ENCODE results near the gene ANKRD13C. TPM values are rescaled to one million over a fixed set of nuclear protein-coding genes. Genes with fewer than 3 reads are reported as not detected.

The ANKRD13C gene
- polyA plus RNA-seq, 1 donor (not counting 4 experiments of a cell fraction or from before 2014, with no cell fraction given): 13.4 TPM

DNA sequence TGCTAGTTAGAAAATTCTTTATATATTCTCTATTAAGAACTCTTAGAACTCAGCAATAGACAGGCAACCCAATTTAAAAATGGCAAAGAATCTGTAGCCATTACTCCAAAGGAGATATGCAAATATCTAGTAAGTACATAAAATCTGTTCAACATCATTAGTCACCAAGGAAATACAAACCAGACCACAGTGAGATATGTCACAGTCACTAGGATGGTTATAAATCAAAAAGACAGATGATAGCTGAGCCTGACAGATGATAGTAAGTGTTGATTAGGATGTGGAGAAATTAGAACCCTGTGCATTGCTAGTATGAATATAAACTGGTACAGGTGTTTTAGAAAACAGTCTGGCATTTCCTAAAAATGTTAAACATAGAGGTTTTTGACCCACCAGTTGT is 106.8 kb downstream of the ANKRD13C start:
- FAIRE-seq: no peak
- H3K4me3 ChIP-seq (ENCODE audit: control insufficient read depth in 2 of 3, extremely low read depth in 1 of 3, insufficient read depth in 2 of 3, low read depth in 1 of 3, low read length in 3 of 3): no peak overlapping the region
- dilution Hi-C loops (cut with MboI; ENCODE audit: extremely low pct_ligation_motif_present, low sequenced_read_pairs): no loop called here
- no peaks in the 10 kb centered on the region for H3K9me3 ChIP-seq (ENCODE audit: control insufficient read depth, low read depth, low read length)
- DNase-seq (ENCODE audit: low read depth, low spot score): no peak
- H3K9ac ChIP-seq (ENCODE audit: control insufficient read depth, extremely low read depth, insufficient read depth, low read length): no peak overlapping the region
- peaks cover 23 to 25% of the 10 kb centered on the region in 2 experiments for H3K36me3 ChIP-seq (ENCODE audit: control insufficient read depth in 2 of 2, extremely low read depth in 1 of 2, insufficient read depth in 2 of 2, low read length in 2 of 2)
- H3K27me3 ChIP-seq (ENCODE audit: control insufficient read depth, extremely low read depth, insufficient read depth, low read length): no peaks in the 10 kb centered on the region
- no peak for TF ChIP-seq EZH2 (IDR thresholded peaks at IDR 0.05; ENCODE audit: low read length)
- TF ChIP-seq CTCF (optimal IDR thresholded peaks at IDR 0.05 in 1 of 3, IDR thresholded peaks at IDR 0.05 in 1 of 3, conservative IDR thresholded peaks at IDR 0.05 in 1 of 3; ENCODE audit: extremely low read depth in 1 of 3, insufficient read depth in 2 of 3, low read length in 3 of 3): no peak
- peaks cover 1% of the 10 kb centered on the region for H3K79me2 ChIP-seq (ENCODE audit: control insufficient read depth, insufficient read depth, low read length)
- H3K4me1 ChIP-seq (ENCODE audit: control insufficient read depth, extremely low read depth, insufficient read depth, low read length): no peaks in the 10 kb centered on the region
- no peak overlapping the region for H3K4me2 ChIP-seq (ENCODE audit: control insufficient read depth, extremely low read depth, insufficient read depth, low read depth, low read length)
- H3K27ac ChIP-seq (ENCODE audit: control insufficient read depth, insufficient read depth, low read length): no peak overlapping the region
- no peak overlapping the region for H2AFZ ChIP-seq (ENCODE audit: control insufficient read depth, low read length)
- no peaks in the 10 kb centered on the region for H3K9me1 ChIP-seq (ENCODE audit: control insufficient read depth, extremely low read depth, insufficient read depth, low read length)
- no peaks in the 10 kb centered on the region for H4K20me1 ChIP-seq (ENCODE audit: control insufficient read depth, extremely low read depth, insufficient read depth, low read length)

- Histone ChIP-seq H4K20me1 (ENCODE audit: control insufficient read depth, extremely low read depth, insufficient read depth, low read length) (no peaks in the 10 kb centered on the region), H3K27ac (ENCODE audit: control insufficient read depth, insufficient read depth, low read length) (no peak overlapping the region), H3K79me2 (ENCODE audit: control insufficient read depth, insufficient read depth, low read length) (peaks cover 1% of the 10 kb centered on the region), H3K27me3 (ENCODE audit: control insufficient read depth, extremely low read depth, insufficient read depth, low read length) (no peaks in the 10 kb centered on the region), H3K36me3 (ENCODE audit: control insufficient read depth in 2 of 2, extremely low read depth in 1 of 2, insufficient read depth in 2 of 2, low read length in 2 of 2) (peaks cover 23 to 25% of the 10 kb centered on the region in 2 experiments), H3K4me3 (ENCODE audit: control insufficient read depth in 2 of 3, extremely low read depth in 1 of 3, insufficient read depth in 2 of 3, low read depth in 1 of 3, low read length in 3 of 3) (no peak overlapping the region), H3K4me2 (ENCODE audit: control insufficient read depth, extremely low read depth, insufficient read depth, low read depth, low read length) (no peak overlapping the region), H2AFZ (ENCODE audit: control insufficient read depth, low read length) (no peak overlapping the region), H3K9ac (ENCODE audit: control insufficient read depth, extremely low read depth, insufficient read depth, low read length) (no peak overlapping the region), H3K4me1 (ENCODE audit: control insufficient read depth, extremely low read depth, insufficient read depth, low read length) (no peaks in the 10 kb centered on the region), H3K9me1 (ENCODE audit: control insufficient read depth, extremely low read depth, insufficient read depth, low read length) (no peaks in the 10 kb centered on the region), H3K9me3 (ENCODE audit: control insufficient read depth, low read depth, low read length) (no peaks in the 10 kb centered on the region)
- TF ChIP-seq CTCF (optimal IDR thresholded peaks at IDR 0.05 in 1 of 3, IDR thresholded peaks at IDR 0.05 in 1 of 3, conservative IDR thresholded peaks at IDR 0.05 in 1 of 3; ENCODE audit: extremely low read depth in 1 of 3, insufficient read depth in 2 of 3, low read length in 3 of 3) (no peak), EZH2 (IDR thresholded peaks at IDR 0.05; ENCODE audit: low read length) (no peak)
- DNase-seq (ENCODE audit: low read depth, low spot score) (no peak), FAIRE-seq (no peak)
- dilution Hi-C loops (cut with MboI; ENCODE audit: extremely low pct_ligation_motif_present, low sequenced_read_pairs): no loop called here
Measured at GRCh38 chr1:70247122-70247521, 107.4 kb downstream of the ANKRD13C start.

Data from keratinocyte (primary cell).